Left ventricle myocardium inferior (tissue), 1 donor: ENCODE measurements around the gene MAML2. TPM values are rescaled to one million over a fixed set of nuclear protein-coding genes. Genes with fewer than 3 reads are reported as not detected.

ENCODE experiments used
- DNase-seq: peaks from one replicate; pipeline ENCODE4 v3.0.0-alpha.2; 2020
- H3K27ac ChIP-seq: fragments of 200-600 bp; replicated peaks from 2 replicates; pipeline ENCODE4 v1.8.0; 2021
- H3K27me3 ChIP-seq: fragments of 200-600 bp; 2 replicates; pipeline ENCODE4 v1.8.0; 2021; ENCODE audit warnings: low read depth
- H3K36me3 ChIP-seq: fragments of 200-600 bp; 2 replicates; pipeline ENCODE4 v1.8.0; 2021
- H3K4me1 ChIP-seq: fragments of 200-600 bp; 2 replicates; pipeline ENCODE4 v1.8.0; 2021
- H3K4me3 ChIP-seq: fragments of 200-600 bp; 2 replicates; pipeline ENCODE4 v1.8.0; 2021; ENCODE audit warnings: mild to moderate bottlenecking, moderate library complexity
- H3K9me3 ChIP-seq: fragments of 200-600 bp; replicated peaks from 2 replicates; pipeline ENCODE4 v1.8.0; 2021
- intact Hi-C: fragments of 100-400 bp; cut with micrococcal nuclease; formaldehyde crosslinking; loops from one replicate; pipeline ENCODE4 v1.11.0; 2022
- total RNA-seq: library from RNA; stranded (reverse); fragmentation: NEBNext Ultra II Directional; extraction: Animal tissue kit (Norgen Biotek cat#: 25700); gene quantifications from one replicate; pipeline ENCODE4 v1.2.1, GENCODE V29; 2021
- TF ChIP-seq, protein P1 (sequence below): fragments of 200-600 bp; IDR thresholded peaks from 2 replicates; pipeline ENCODE4 v1.8.0; 2021; ENCODE audit warnings: antibody characterized with exemption, mild to moderate bottlenecking, borderline replicate concordance
- donor health status: DM: no; HTN: yes; CAD: no; lungs with severe emphysema.

Gene MAML2
- total RNA-seq, 1 donor from 2014 or later = 4.5 TPM

DNA sequence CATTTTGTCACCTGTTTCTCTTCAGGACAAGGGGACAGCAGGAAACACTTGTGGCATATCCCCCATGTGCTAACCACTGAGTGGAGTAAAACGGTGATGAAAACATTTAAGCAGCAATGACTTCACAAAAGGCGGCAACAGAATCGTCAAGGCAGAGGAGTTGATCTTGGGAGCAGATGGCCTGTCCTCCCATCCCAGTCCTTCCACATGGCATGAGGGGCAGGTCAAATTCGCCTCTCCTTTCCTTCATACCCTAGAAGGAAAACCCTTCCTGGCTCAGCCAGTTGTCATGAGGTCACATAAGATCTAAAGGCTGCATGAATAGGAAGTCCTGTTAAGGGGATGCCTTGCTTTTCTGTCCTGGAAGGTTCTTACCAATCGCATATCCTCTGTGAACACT, 169.1 kb downstream of the MAML2 start:
- TF ChIP-seq, protein P1, sequence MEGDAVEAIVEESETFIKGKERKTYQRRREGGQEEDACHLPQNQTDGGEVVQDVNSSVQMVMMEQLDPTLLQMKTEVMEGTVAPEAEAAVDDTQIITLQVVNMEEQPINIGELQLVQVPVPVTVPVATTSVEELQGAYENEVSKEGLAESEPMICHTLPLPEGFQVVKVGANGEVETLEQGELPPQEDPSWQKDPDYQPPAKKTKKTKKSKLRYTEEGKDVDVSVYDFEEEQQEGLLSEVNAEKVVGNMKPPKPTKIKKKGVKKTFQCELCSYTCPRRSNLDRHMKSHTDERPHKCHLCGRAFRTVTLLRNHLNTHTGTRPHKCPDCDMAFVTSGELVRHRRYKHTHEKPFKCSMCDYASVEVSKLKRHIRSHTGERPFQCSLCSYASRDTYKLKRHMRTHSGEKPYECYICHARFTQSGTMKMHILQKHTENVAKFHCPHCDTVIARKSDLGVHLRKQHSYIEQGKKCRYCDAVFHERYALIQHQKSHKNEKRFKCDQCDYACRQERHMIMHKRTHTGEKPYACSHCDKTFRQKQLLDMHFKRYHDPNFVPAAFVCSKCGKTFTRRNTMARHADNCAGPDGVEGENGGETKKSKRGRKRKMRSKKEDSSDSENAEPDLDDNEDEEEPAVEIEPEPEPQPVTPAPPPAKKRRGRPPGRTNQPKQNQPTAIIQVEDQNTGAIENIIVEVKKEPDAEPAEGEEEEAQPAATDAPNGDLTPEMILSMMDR = no peak
- Histone ChIP-seq H3K9me3 (no peaks in the 10 kb centered on the region), H3K4me3 (no peak overlapping the region), H3K27ac (no peak overlapping the region), H3K36me3 (no peaks in the 10 kb centered on the region), H3K27me3 (no peaks in the 10 kb centered on the region), H3K4me1 (peaks cover 10% of the 10 kb centered on the region)
- DNase-seq = no peak
- intact Hi-C loops = no loop called here

DNA sequence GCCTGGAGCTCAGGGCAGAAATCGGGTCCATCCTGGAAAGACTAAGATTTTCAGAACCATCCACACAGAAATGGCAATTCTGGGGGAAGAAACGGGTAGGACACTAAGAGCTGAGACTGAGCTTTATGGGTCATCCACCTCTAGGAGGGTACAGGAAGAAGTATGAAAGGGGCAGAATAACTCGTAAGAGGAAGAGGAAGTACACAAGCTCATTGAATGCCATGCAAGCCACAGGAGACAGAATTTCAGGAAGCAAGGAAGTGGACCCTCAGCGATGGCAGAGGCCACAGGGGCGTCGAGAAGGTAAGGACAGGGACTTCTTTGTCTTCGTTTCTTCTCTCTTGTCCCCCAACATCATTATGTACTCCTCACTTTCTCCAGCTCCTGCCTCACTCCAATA, 169.6 kb downstream of the MAML2 start:
- Histone ChIP-seq H3K36me3 (no peaks in the 10 kb centered on the region), H3K27ac (no peak overlapping the region), H3K4me3 (no peak overlapping the region), H3K9me3 (no peaks in the 10 kb centered on the region), H3K4me1 (peaks cover 13% of the 10 kb centered on the region), H3K27me3 (no peaks in the 10 kb centered on the region)
- TF ChIP-seq, protein P1 = no peak
- intact Hi-C loops = no loop called here
- no peak for DNase-seq

DNA sequence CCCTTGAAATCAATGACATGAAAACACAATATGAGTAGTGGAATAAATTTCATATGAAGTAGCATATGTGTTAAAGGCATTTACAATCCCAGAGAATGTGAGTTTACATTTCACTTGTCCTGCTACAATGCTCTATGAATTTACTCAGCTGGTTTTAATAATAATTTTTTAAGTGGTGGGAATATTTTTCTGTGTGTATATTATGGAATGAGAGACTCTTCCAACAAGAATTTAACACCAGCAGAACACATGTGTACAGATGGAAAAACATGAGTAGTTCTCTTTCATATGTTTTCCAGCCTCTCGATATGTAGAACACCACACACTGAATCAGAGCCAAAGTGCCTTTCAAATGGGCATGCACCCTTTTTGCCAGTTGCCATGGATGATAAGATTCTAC, 170.4 kb downstream of the MAML2 start:
- Histone ChIP-seq H3K4me1 (peaks cover 18% of the 10 kb centered on the region), H3K36me3 (no peaks in the 10 kb centered on the region), H3K9me3 (no peaks in the 10 kb centered on the region), H3K4me3 (no peak overlapping the region), H3K27me3 (no peaks in the 10 kb centered on the region), H3K27ac (no peak overlapping the region)
- TF ChIP-seq, protein P1 = no peak
- DNase-seq = no peak
- intact Hi-C loops = no loop called here

DNA sequence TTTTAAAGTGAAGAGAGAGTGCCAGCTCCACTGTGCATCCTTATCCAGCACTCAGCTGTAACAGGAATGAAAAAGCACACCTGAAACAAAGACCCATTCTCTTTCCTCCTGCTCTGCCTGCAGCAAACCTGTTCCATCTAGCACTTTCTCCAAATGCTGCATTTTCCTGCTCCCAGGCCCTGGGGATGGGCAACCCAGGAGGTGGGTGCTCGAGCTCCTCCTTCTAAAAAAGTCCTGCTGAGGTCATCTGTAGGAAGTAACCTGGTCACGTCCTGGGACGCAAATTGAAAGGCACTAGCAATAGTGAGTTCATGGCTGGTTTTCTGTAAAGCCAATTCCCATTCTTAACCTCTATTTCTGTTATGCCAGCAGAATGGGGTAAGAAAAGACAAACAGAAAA, 173.7 kb downstream of the MAML2 start:
- Histone ChIP-seq H3K27ac (peak overlapping the region; percentile 52), H3K9me3 (no peaks in the 10 kb centered on the region), H3K36me3 (no peaks in the 10 kb centered on the region), H3K4me1 (peaks cover 33% of the 10 kb centered on the region), H3K27me3 (no peaks in the 10 kb centered on the region), H3K4me3 (no peak overlapping the region)
- DNase-seq = no peak
- TF ChIP-seq, protein P1 = no peak
- intact Hi-C loops = no loop called here

DNA sequence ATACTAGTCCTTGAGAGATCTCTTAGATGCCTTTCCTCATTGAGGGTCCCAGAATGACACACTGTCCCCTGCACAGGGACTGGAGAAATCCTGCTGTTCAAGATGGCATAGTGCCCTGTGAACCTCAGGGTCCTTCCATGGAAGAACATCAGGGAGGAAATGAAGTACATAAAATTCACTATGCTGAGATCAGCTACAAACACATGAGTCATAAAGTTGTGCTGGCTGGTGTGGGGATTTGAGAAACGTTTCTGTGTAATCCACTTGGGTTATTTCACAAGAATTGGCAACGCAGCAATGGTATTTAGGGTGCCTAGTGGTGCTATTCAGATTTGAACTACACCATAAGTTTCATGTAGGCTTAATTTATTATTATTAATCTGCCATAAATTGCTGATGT, 174.4 kb downstream of the MAML2 start:
- Histone ChIP-seq H3K27ac (peak overlapping the region; percentile 52), H3K36me3 (no peaks in the 10 kb centered on the region), H3K4me3 (no peak overlapping the region), H3K9me3 (no peaks in the 10 kb centered on the region), H3K27me3 (no peaks in the 10 kb centered on the region), H3K4me1 (peaks cover 37% of the 10 kb centered on the region)
- TF ChIP-seq, protein P1 = no peak
- no peak for DNase-seq
- intact Hi-C loops = no loop called here

DNA sequence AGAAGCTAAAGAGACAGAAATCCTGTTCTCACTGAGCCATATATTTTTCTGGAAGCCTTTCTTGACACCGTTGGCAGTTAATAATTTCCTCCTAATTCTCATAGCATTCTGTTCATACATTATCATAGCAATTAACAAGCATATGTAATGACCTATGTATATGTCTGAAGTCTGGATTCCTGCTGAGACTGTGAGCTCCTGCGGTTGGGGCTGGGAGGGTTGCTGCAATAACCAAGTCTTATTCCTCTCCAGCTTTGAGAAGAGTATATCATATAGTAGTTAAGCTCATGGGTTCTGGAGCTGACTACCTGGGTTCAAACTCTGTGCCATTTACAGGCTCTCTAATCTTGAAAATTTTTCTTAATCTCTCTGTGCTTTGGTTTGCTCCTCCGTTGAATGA, 175.2 kb downstream of the MAML2 start:
- no peaks in the 10 kb centered on the region for H3K27me3 ChIP-seq
- no peaks in the 10 kb centered on the region for H3K9me3 ChIP-seq
- peaks cover 44% of the 10 kb centered on the region for H3K4me1 ChIP-seq
- TF ChIP-seq, protein P1 = no peak
- H3K4me3 ChIP-seq = no peak overlapping the region
- intact Hi-C loops = no loop called here
- no peak for DNase-seq
- peak overlapping the region; percentile 55 for H3K27ac ChIP-seq
- no peaks in the 10 kb centered on the region for H3K36me3 ChIP-seq
